HG03354 (cell line): Measurements from ENCODE around the gene GPC6.
"Not testable (repeated sequence)": the region's sequence is repeated elsewhere in the genome, so short reads cannot be mapped to it uniquely, and the experiment has no call there.

Experiments
- ATAC-seq: cut with Tn5 transposase; IDR thresholded peaks from one replicate; pipeline ENCODE4 v1.9.1; 2021; ENCODE audit warnings: mild to moderate bottlenecking; ENCODE audit not compliant: unreplicated experiment, poor library complexity, severe bottlenecking

Gene GPC6

GRCh38 chr13:94329277-94329676 lies 1102.7 kb downstream of the GPC6 start:
- no peak for ATAC-seq

- ATAC-seq, result no peak
These were observed 1103.3 kb downstream of the GPC6 start for GRCh38 chr13:94329754-94330551.

- ATAC-seq, result no peak
These were observed 1104.0 kb downstream of the GPC6 start for GRCh38 chr13:94330552-94331071.

- ATAC-seq, result no peak
These were observed 1104.7 kb downstream of the GPC6 start for GRCh38 chr13:94331281-94331680.

GRCh38 chr13:94332359-94333096 lies 1105.9 kb downstream of the GPC6 start:
- no peak for ATAC-seq

GRCh38 chr13:94333131-94333820 lies 1106.7 kb downstream of the GPC6 start:
- no peak for ATAC-seq

GRCh38 chr13:94335761-94336526 lies 1109.3 kb downstream of the GPC6 start:
- no peak for ATAC-seq

GRCh38 chr13:94339116-94339687 lies 1112.6 kb downstream of the GPC6 start:
- ATAC-seq, result no peak

- no peak for ATAC-seq
These were observed 1116.0 kb downstream of the GPC6 start for GRCh38 chr13:94342436-94343242.

GRCh38 chr13:94343243-94343585 lies 1116.6 kb downstream of the GPC6 start:
- no peak for ATAC-seq

GRCh38 chr13:94343687-94344086 lies 1117.1 kb downstream of the GPC6 start:
- not testable (repeated sequence) for ATAC-seq

- ATAC-seq, result no peak
These were observed 1117.7 kb downstream of the GPC6 start for GRCh38 chr13:94344126-94344818.

GRCh38 chr13:94345374-94346195 lies 1119.0 kb downstream of the GPC6 start:
- no peak for ATAC-seq

- no peak for ATAC-seq
These were observed 1119.8 kb downstream of the GPC6 start for GRCh38 chr13:94346261-94347019.

GRCh38 chr13:94351292-94351990 lies 1124.8 kb downstream of the GPC6 start:
- ATAC-seq, result no peak

GRCh38 chr13:94352057-94352456 lies 1125.5 kb downstream of the GPC6 start:
- no peak for ATAC-seq
